PC-3 (cell line): ENCODE measurements around the gene EEF1E1. TPM values are rescaled to one million over a fixed set of nuclear protein-coding genes. Genes with fewer than 3 reads are reported as not detected.
"Not testable (repeated sequence)": the region's sequence is repeated elsewhere in the genome, so short reads cannot be mapped to it uniquely, and the experiment has no call there.

Experiments used
- ATAC-seq: fragments of 200-7000 bp; cut with Tn5 transposase; 2 replicates; pipeline ENCODE4 v1.9.1; 2020; ENCODE audit warnings: mild to moderate bottlenecking, moderate library complexity
- BruUV-seq: library from RNA; stranded (reverse); fragments of 400-500 nt; replicated peaks from 2 replicates; lab custom pipeline; 2021; lab: Mats Ljungman, UMichigan
- CTCF ChIA-PET: fragments of 300-600 bp; sonication (Branson Sonifier 250); formaldehyde crosslinking; loops from one replicate; lab custom pipeline; 2022; ENCODE audit warnings: antibody characterized with exemption; lab: Charles Lee
- POLR2A ChIA-PET: fragments of 300-600 bp; sonication (Branson Sonifier 250); formaldehyde crosslinking; loops from one replicate; lab custom pipeline; 2022; ENCODE audit warnings: antibody characterized with exemption; ENCODE audit not compliant: unreplicated experiment; lab: Charles Lee
- DNase-seq: peaks from one replicate; pipeline ENCODE4 v3.0.0-alpha.2; 2015
- H2AFZ ChIP-seq: fragments of 300-600 bp; sonication (generic); 2 replicates; pipeline ENCODE4 v1.6.0; 2016; ENCODE audit warnings: antibody characterized with exemption, low read length
- H3F3A ChIP-seq: fragments of 300-600 bp; sonication (generic); one replicate; pipeline ENCODE4 v1.6.0; 2017; ENCODE audit warnings: antibody characterized with exemption, low read length, control low read depth, mild to moderate bottlenecking; ENCODE audit not compliant: unreplicated experiment
- H3K27ac ChIP-seq: fragments of 300-600 bp; sonication (generic); 2 replicates; pipeline ENCODE4 v1.5.1; 2016; ENCODE audit warnings: mild to moderate bottlenecking, low read length
- H3K27me3 ChIP-seq: fragments of 300-600 bp; sonication (generic); 2 replicates; pipeline ENCODE4 v1.6.1; 2016; ENCODE audit warnings: low read length, mixed read lengths
- H3K36me3 ChIP-seq: fragments of 300-600 bp; sonication (generic); 2 replicates; pipeline ENCODE4 v1.6.1; 2016; ENCODE audit warnings: low read depth, mixed run types, low read length, mixed read lengths
- H3K4me1 ChIP-seq: fragments of 300-600 bp; sonication (generic); 2 replicates; pipeline ENCODE4 v1.5.1; 2016; ENCODE audit warnings: low read length; ENCODE audit not compliant: insufficient read depth
- H3K4me2 ChIP-seq: fragments of 300-600 bp; sonication (generic); 2 replicates; pipeline ENCODE4 v1.6.0; 2016; ENCODE audit warnings: low read length
- H3K4me3 ChIP-seq: fragments of 300-600 bp; sonication (generic); 2 replicates; pipeline ENCODE4 v1.5.1; 2016; ENCODE audit warnings: mild to moderate bottlenecking, low read length, mixed read lengths
- H3K79me2 ChIP-seq: fragments of 300-600 bp; sonication (generic); 2 replicates; pipeline ENCODE4 v1.6.1; 2017; ENCODE audit warnings: low read length, mixed read lengths
- H3K9ac ChIP-seq: fragments of 300-600 bp; sonication (generic); 2 replicates; pipeline ENCODE4 v1.6.0; 2016; ENCODE audit warnings: mild to moderate bottlenecking, low read length
- H3K9me2 ChIP-seq: fragments of 300-600 bp; sonication (generic); replicated peaks from 2 replicates; pipeline ENCODE4 v1.6.1; 2016; ENCODE audit warnings: mixed run types, low read length, mixed read lengths
- H3K9me3 ChIP-seq: fragments of 300-600 bp; sonication (generic); 2 replicates; pipeline ENCODE4 v1.6.1; 2016; ENCODE audit warnings: low read length, mixed read lengths
- H4K20me1 ChIP-seq: fragments of 300-600 bp; sonication (generic); 2 replicates; pipeline ENCODE4 v1.6.1; 2016; ENCODE audit warnings: low read length, mixed read lengths
- EZH2 ChIP-seq: fragments of 300-600 bp; sonication (generic); IDR thresholded peaks from one replicate; pipeline ENCODE4 v1.6.1; 2017; ENCODE audit warnings: antibody characterized with exemption, mild to moderate bottlenecking, low read length; ENCODE audit not compliant: unreplicated experiment
- EZH2phosphoT487 ChIP-seq: fragments of 300-600 bp; sonication (generic); IDR thresholded peaks from 2 replicates; pipeline ENCODE4 v1.6.1; 2018; ENCODE audit warnings: mild to moderate bottlenecking, antibody characterized with exemption, low read length, borderline replicate concordance
- intact Hi-C: fragments of 100-400 bp; cut with micrococcal nuclease; formaldehyde crosslinking; loops from 2 replicates; pipeline ENCODE4 v1.9.0; 2023
- total RNA-seq: library from RNA; depleted of rRNA; stranded (reverse); fragments of >200 nt; gene quantifications from 2 replicates; pipeline ENCODE4 v1.2.3, GENCODE V29; 2014
- TF ChIP-seq, protein P1 (sequence below): fragments of 300-600 bp; sonication (generic); conservative IDR thresholded peaks from 2 replicates; pipeline ENCODE4 v1.5.1; 2017; ENCODE audit warnings: antibody characterized with exemption, low read depth, mild to moderate bottlenecking, low read length

The EEF1E1 gene
- total RNA-seq, 1 experiment from 2014 or later = 72.6 TPM

DNA sequence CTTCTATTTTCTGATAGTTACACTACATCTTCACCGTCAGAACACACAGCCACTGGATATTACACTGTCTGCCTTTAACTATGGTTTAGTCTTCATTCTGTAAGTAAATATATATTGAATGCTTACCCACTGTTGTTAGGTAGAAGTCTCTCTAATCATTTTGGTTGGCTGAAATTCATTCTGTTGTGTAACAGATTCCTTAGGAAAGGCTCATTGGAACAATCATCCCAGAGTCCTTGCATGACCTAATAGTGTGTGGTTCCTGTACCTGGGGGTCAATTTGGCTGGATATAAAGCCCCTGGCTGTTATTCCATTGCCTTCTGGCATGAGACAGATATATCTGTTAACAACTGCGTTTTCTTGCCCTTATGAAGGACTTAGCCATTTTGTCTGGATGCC is 48.1 kb downstream of the EEF1E1 start:
- ATAC-seq (no peak), DNase-seq (no peak)
- peaks cover 13% of the 10 kb centered on the region for H3K4me1 ChIP-seq
- H2AFZ ChIP-seq = no peak overlapping the region
- BruUV-seq = no TSS peak
- CTCF ChIA-PET = no interaction called here
- no peak overlapping the region for H3K9ac ChIP-seq
- POLR2A ChIA-PET = no interaction called here
- intact Hi-C loops = no loop called here
- TF ChIP-seq EZH2phosphoT487 (no peak), EZH2 (no peak)
- TF ChIP-seq, protein P1, sequence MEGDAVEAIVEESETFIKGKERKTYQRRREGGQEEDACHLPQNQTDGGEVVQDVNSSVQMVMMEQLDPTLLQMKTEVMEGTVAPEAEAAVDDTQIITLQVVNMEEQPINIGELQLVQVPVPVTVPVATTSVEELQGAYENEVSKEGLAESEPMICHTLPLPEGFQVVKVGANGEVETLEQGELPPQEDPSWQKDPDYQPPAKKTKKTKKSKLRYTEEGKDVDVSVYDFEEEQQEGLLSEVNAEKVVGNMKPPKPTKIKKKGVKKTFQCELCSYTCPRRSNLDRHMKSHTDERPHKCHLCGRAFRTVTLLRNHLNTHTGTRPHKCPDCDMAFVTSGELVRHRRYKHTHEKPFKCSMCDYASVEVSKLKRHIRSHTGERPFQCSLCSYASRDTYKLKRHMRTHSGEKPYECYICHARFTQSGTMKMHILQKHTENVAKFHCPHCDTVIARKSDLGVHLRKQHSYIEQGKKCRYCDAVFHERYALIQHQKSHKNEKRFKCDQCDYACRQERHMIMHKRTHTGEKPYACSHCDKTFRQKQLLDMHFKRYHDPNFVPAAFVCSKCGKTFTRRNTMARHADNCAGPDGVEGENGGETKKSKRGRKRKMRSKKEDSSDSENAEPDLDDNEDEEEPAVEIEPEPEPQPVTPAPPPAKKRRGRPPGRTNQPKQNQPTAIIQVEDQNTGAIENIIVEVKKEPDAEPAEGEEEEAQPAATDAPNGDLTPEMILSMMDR = no peak
- H3F3A ChIP-seq = no peaks in the 10 kb centered on the region
- H3K36me3 ChIP-seq = no peaks in the 10 kb centered on the region
- no peak overlapping the region for H3K4me2 ChIP-seq
- no peaks in the 10 kb centered on the region for H3K79me2 ChIP-seq
- no peak overlapping the region for H3K4me3 ChIP-seq
- no peaks in the 10 kb centered on the region for H3K9me3 ChIP-seq
- H4K20me1 ChIP-seq = no peaks in the 10 kb centered on the region
- H3K27me3 ChIP-seq = no peaks in the 10 kb centered on the region
- no peak overlapping the region for H3K27ac ChIP-seq
- H3K9me2 ChIP-seq = no peaks in the 10 kb centered on the region

DNA sequence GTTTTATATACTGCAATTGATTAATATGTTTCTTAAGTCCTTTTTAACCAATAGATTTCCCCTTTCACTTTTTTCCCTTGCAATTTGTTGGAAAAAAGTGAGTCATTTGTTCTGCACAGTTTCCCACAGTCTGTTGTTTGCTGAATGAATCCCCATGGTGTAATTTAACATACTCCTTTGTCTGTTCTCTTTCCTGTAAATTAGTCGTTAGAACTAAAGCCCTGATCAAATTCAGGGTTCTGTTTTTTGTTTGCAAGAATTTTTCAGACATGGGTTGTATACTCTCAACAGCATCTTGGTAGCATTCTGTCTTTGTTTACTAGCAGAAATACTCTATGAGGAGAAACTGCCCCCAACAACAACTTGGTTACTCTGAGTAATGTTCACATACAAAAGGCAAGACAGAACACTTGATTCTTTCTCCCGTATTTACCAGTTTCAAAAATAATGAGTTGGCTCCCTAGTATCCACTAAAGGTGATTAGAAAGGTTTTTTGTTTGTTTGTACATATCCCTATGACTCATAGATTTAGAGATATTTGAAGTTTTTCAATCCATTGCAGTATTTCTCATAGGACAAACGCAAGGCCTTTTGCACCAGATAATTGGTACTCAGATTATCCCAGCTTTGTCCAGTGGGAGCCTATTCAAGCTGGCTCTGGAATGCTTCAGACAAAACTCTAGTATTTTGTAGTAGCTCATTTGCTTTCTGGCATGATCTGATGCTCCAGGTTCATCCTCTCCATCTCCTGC is 54.6 kb downstream of the EEF1E1 start:
- ChIA-PET CTCF (interaction anchor here (0.7 kb wide), 1 partner anchor 172 kb away, joined by 4 read pairs; no protein-coding TSS in a partner anchor), POLR2A (no interaction called here)
- Histone ChIP-seq H3K4me1 (peaks cover 15% of the 10 kb centered on the region), H3K27ac (peak overlapping the region; percentile 96), H3K9me3 (no peaks in the 10 kb centered on the region), H3K27me3 (no peaks in the 10 kb centered on the region), H4K20me1 (no peaks in the 10 kb centered on the region), H3K4me2 (peak overlapping the region; percentile 65), H3F3A (no peaks in the 10 kb centered on the region), H3K36me3 (no peaks in the 10 kb centered on the region), H2AFZ (peak overlapping the region; percentile 27; the same call in 1 of the 2 replicates), H3K9me2 (no peaks in the 10 kb centered on the region), H3K9ac (peak overlapping the region; percentile 64), H3K79me2 (no peaks in the 10 kb centered on the region), H3K4me3 (peak overlapping the region; percentile 26; the same call in 1 of the 2 replicates)
- no TSS peak for BruUV-seq
- ATAC-seq (peak; percentile 94), DNase-seq (peak; percentile 75)
- intact Hi-C loops = no loop called here
- TF ChIP-seq EZH2 = no peak
- TF ChIP-seq EZH2phosphoT487 = no peak
- TF ChIP-seq, protein P1 = no peak

DNA sequence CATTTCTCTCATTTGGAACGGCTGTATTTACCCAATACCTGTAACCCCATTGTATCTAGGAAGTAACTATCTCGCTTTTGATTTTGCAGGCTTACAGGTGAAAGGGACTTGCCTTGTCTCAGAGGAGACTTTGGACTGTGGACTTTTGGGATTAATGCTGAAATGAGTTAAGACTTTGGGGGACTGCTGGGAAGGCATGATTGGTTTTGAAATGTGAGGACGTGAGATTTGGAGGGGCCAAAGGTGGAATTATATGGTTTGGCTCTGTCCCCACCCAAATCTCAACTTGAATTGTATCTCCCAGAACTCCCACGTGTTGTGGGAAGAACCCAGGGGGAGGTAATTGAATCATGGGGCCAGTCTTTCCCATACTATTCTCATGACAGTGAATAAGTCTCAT is 56.6 kb downstream of the EEF1E1 start:
- BruUV-seq, POLR2A ChIA-PET: not testable (repeated sequence)
- H3K4me1 ChIP-seq = peaks cover 15% of the 10 kb centered on the region

More for the DNA sequence above, 56.6 kb downstream of the EEF1E1 start:
- H3K9me2 ChIP-seq, DNase-seq, H3F3A ChIP-seq, H3K9me3 ChIP-seq, H3K9ac ChIP-seq, H3K4me2 ChIP-seq, H3K4me3 ChIP-seq, intact Hi-C loops, H4K20me1 ChIP-seq, H3K27me3 ChIP-seq, H3K79me2 ChIP-seq, H3K27ac ChIP-seq, ATAC-seq, H2AFZ ChIP-seq, H3K36me3 ChIP-seq: not testable (repeated sequence)
- CTCF ChIA-PET = interaction anchor here (0.6 kb wide), 1 partner anchor 41 kb away, joined by 3 read pairs; no protein-coding TSS in a partner anchor
